Thyroid gland (tissue), 4 donors: Measurements from ENCODE around the gene CMKLR1.

Source experiments
- POLR2A ChIP-seq, 2 donors: fragments of 450-650 bp; IDR thresholded peaks; one replicate each; pipeline ENCODE4 v1.6.1; 2017; ENCODE audit warnings: antibody characterized with exemption in 2 of 2, mild to moderate bottlenecking in 2 of 2, moderate library complexity in 1 of 2
- TF ChIP-seq, protein P1 (sequence below), 6 experiments: fragments of 200-600 bp in 3 of 6; fragments of 450-650 bp in 3 of 6; sonication (generic) in 3 of 6; IDR thresholded peaks; one replicate each; pipeline ENCODE4 v1.5.1; 2016 to 2019; ENCODE audit warnings: antibody characterized with exemption in 6 of 6, mild to moderate bottlenecking in 2 of 6, inconsistent platforms in 1 of 6, moderate library complexity in 1 of 6

DNA sequence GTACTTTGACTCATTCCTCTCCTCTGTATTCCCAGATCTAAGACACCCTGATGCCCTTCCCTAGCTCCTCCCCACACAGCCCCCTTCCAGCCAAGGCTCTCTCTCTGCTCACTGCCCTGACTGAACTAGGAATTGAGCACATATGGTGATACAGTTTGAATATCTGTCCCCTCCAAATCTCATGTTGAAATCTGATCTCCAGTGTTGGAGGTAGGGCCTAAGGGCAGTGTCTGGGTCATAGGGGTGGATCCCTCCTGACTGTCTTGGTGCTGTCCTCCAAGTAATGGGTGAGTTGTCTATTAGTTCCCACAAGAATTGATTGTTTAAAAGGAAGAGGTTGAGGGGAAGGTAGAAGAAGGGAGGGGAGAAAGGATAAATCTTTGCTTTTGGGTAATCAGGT lies 17.4 kb downstream of the CMKLR1 start:
- TF ChIP-seq, protein P1, sequence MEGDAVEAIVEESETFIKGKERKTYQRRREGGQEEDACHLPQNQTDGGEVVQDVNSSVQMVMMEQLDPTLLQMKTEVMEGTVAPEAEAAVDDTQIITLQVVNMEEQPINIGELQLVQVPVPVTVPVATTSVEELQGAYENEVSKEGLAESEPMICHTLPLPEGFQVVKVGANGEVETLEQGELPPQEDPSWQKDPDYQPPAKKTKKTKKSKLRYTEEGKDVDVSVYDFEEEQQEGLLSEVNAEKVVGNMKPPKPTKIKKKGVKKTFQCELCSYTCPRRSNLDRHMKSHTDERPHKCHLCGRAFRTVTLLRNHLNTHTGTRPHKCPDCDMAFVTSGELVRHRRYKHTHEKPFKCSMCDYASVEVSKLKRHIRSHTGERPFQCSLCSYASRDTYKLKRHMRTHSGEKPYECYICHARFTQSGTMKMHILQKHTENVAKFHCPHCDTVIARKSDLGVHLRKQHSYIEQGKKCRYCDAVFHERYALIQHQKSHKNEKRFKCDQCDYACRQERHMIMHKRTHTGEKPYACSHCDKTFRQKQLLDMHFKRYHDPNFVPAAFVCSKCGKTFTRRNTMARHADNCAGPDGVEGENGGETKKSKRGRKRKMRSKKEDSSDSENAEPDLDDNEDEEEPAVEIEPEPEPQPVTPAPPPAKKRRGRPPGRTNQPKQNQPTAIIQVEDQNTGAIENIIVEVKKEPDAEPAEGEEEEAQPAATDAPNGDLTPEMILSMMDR (IDR thresholded peaks at IDR 0.05) = no peak
- no peak for TF ChIP-seq POLR2A (IDR thresholded peaks at IDR 0.05)
